Aorta (tissue), 5 donors: Measurements from ENCODE around the gene CCDC61. TPM values are rescaled to one million over a fixed set of nuclear protein-coding genes. Genes with fewer than 3 reads are reported as not detected.

Source experiments
- ATAC-seq: fragments of 200-7000 bp; cut with Tn5 transposase; one replicate; pipeline ENCODE4 v1.9.1; 2022; ENCODE audit warnings: moderate library complexity; ENCODE audit not compliant: low FRiP score
- DNase-seq, 2 donors: peaks; one replicate each; pipeline ENCODE4 v3.0.0-alpha.2; 2020
- H3K27ac ChIP-seq, 2 donors: one replicate each; pipeline ENCODE4 v1.5.1; 2013; ENCODE audit warnings: low read length in 2 of 2, mild to moderate bottlenecking in 2 of 2, moderate library complexity in 2 of 2, control low read depth in 1 of 2, inconsistent platforms in 1 of 2, low read depth in 1 of 2
- H3K27me3 ChIP-seq, 2 donors: one replicate each; pipeline ENCODE4 v1.6.1; 2013; ENCODE audit warnings: control low read depth in 1 of 2, low read length in 1 of 2, mild to moderate bottlenecking in 1 of 2, moderate library complexity in 1 of 2; ENCODE audit not compliant: insufficient read depth in 2 of 2, control insufficient read depth in 1 of 2
- H3K36me3 ChIP-seq, 2 donors: one replicate each; pipeline ENCODE4 v1.6.1; 2013; ENCODE audit warnings: control low read depth in 1 of 2, low read length in 1 of 2, mild to moderate bottlenecking in 1 of 2; ENCODE audit not compliant: insufficient read depth in 2 of 2, control insufficient read depth in 1 of 2
- H3K4me1 ChIP-seq, 2 donors: one replicate each; pipeline ENCODE4 v1.6.1; 2013; ENCODE audit warnings: low read length in 2 of 2, control low read depth in 1 of 2, mild to moderate bottlenecking in 1 of 2, moderate library complexity in 1 of 2; ENCODE audit not compliant: insufficient read depth in 2 of 2, control insufficient read depth in 1 of 2
- H3K4me3 ChIP-seq, 2 donors: one replicate each; pipeline ENCODE4 v1.5.1; 2013; ENCODE audit warnings: low read length in 2 of 2, control low read depth in 1 of 2, mild to moderate bottlenecking in 1 of 2
- H3K9me3 ChIP-seq: one replicate; pipeline ENCODE4 v1.6.1; 2013; ENCODE audit warnings: mild to moderate bottlenecking, low read length; ENCODE audit not compliant: control insufficient read depth
- WGBS, 2 donors: extraction: QIAGEN DNeasy Blood & Tissue Kit; methylation state at CpG; one replicate each; pipeline ENCODE4 v1.1.7; 2013; 5-methylcytosine and 5-hydroxymethylcytosine counted together
- intact Hi-C, 2 donors: fragments of 100-400 bp; cut with DNase I; formaldehyde crosslinking; loops; one replicate each; pipeline versions ENCODE4 v1.14.2 to v1.15.0; 2022
- microRNA-seq, 2 donors: library from miRNA; unstranded; fragments of <30 nt; microRNA quantifications; one replicate each; pipeline ENCODE4 v1.2.0, GENCODE V29; 2020
- polyA plus RNA-seq, 2 donors: library from polyadenylated mRNA; stranded (reverse); fragments of 200-250 nt; gene quantifications; one replicate each; pipeline ENCODE4 v1.2.3, GENCODE V29; 2013
- total RNA-seq, 2 donors: library from RNA; stranded (reverse); fragmentation: NEBNext Ultra II Directional; extraction: Animal tissue kit (Norgen Biotek cat#: 25700); gene quantifications; one replicate each; pipeline ENCODE4 v1.2.1, GENCODE V29; 2021
- donor health status: healthy with polysubstance abuse.
- donor health status: Bipolar disorder and iron deficiency.
- donor health status: DM: no; HTN: no; CAD: no.
- donor health status: DM: no; HTN: no; CAD: no.
- donor health status: DM: yes; HTN: yes; CAD: no.

CCDC61 gene
- total and polyA plus RNA-seq, 4 donors, result 0.50 to 24.0 (median 15.6) TPM

DNA sequence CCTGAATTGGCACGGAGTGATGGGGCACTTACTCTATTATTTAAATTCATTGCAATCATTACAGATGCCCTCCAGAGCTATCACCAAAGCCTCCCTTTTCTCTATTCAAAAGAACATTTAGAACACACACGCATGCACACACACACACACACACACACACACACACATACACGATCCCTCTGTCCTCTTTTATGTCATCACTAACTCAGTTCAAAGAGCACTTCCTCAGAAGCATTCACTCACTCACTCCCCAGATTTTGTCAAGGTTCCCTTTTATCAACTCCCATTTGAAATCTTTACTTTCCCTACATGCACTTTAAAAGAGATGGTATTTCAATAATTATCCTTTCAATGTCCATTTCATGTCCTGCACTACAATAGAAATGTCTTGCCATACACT, 67.9 kb downstream of the CCDC61 start:
- ATAC-seq (no peak), DNase-seq (no peak)
- H3K9me3 ChIP-seq, result no peaks in the 10 kb centered on the region
- H3K27me3 ChIP-seq, result no peaks in the 10 kb centered on the region
- H3K27ac ChIP-seq, result no peak overlapping the region
- no peak overlapping the region for H3K4me3 ChIP-seq
- intact Hi-C loops, result no loop called here
- H3K36me3 ChIP-seq, result no peaks in the 10 kb centered on the region
- no peaks in the 10 kb centered on the region for H3K4me1 ChIP-seq
- 72% methylated on average over 3 of the region's 3 CpGs for WGBS, 2 donors

GRCh38 chr19:46065486-46066071, 70.3 kb downstream of the CCDC61 start:
- ATAC-seq (no peak), DNase-seq (no peak)
- no peaks in the 10 kb centered on the region for H3K36me3 ChIP-seq
- H3K27me3 ChIP-seq, result no peaks in the 10 kb centered on the region
- no peaks in the 10 kb centered on the region for H3K4me1 ChIP-seq
- H3K27ac ChIP-seq, result no peak overlapping the region
- H3K9me3 ChIP-seq, result no peaks in the 10 kb centered on the region
- 56 to 61% methylated on average over 7 of the region's 7 CpGs for WGBS, 2 donors
- no peak overlapping the region for H3K4me3 ChIP-seq
- intact Hi-C loops, result no loop called here

DNA sequence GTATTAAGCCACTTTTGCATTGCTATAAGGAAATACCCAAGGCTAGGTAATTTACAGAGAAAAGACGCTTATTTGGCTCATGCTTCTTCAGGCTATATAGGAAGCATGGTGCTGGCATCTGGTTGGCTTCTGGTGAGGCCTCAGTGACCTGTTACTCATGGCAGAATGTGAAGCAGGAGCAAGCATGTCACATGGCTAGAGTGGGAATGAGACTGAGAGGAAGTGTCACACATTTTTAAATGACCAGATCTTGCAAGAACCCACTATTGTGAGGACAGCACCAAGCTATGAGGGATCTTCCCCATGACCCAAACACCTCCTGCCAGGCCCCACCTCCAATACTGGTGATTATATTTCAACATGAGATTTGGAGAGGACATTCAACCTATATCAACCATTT, 71.2 kb downstream of the CCDC61 start:
- Histone ChIP-seq H3K4me1 (no peaks in the 10 kb centered on the region), H3K4me3 (no peak overlapping the region), H3K27ac (no peak overlapping the region), H3K27me3 (peaks cover 0 to 2% of the 10 kb centered on the region in 2 donors), H3K9me3 (peaks cover 3% of the 10 kb centered on the region), H3K36me3 (no peaks in the 10 kb centered on the region)
- no peak for DNase-seq
- whole genome bisulfite sequencing, 2 donors, result 68 to 86% methylated on average over 1 of the region's 1 CpG
- intact Hi-C loops, result no loop called here
- ATAC-seq, result no peak

DNA sequence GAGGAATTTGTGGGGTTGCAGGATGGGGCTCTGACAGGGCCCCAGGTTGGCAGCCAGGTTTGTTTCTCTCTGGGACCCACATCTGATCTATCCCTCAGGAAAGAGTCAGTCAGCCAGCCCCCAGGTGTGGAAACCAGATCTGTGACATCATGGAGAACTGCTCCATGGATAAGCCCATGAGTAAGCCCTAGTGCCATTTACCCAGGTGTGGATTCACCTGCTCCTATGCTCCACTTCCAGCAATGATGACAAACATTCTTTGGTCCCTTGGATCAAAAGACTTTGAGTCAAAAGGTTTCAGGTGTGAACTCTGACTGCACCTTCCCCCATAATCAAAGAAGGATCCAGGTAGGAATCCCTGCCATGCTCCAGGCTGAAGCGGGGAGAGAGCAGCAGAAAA, 72.4 kb downstream of the CCDC61 start:
- Histone ChIP-seq H3K27me3 (peaks cover 0 to 2% of the 10 kb centered on the region in 2 donors), H3K27ac (no peak overlapping the region), H3K9me3 (peaks cover 3% of the 10 kb centered on the region), H3K4me1 (no peaks in the 10 kb centered on the region), H3K4me3 (no peak overlapping the region), H3K36me3 (no peaks in the 10 kb centered on the region)
- WGBS, 2 donors, result 88 to 90% methylated on average over 1 of the region's 1 CpG
- DNase-seq, result no peak
- ATAC-seq, result no peak
- intact Hi-C loops, result no loop called here

Small RNAs within 50 kb of the gene (microRNA-seq; reads per million reads assigned to microRNA genes)
- gene MIR769, result 47.7 to 67.3 reads per million in 2 donors

Other genes starting within 250 kb of the CCDC61 start
- 10 to 100 TPM; 17.8 to 27.3 TPM for gene SIX5, start 226.2 kb upstream of the CCDC61 start, total RNA-seq
- 10 to 100 TPM in 1 of 2 donors, 1 to 10 TPM in 1; 8.1 to 34.4 TPM for gene SIX5, start 226.2 kb upstream of the CCDC61 start, polyA plus RNA-seq
- gene DMPK, start 213.0 kb upstream of the CCDC61 start, total RNA-seq, result 100 to 1,000 TPM; 155 to 215 TPM
- 100 to 1,000 TPM; 139 to 408 TPM for gene DMPK, start 213.0 kb upstream of the CCDC61 start, polyA plus RNA-seq
- gene DMWD, start 202.6 kb upstream of the CCDC61 start, total RNA-seq, result 10 to 100 TPM; 70.7 TPM
- gene DMWD, start 202.6 kb upstream of the CCDC61 start, polyA plus RNA-seq, result 10 to 100 TPM; 20.9 to 62.2 TPM
- gene RSPH6A, start 180.2 kb upstream of the CCDC61 start, total RNA-seq, result under 1 TPM; 0.15 to 0.23 TPM
- not detected for gene RSPH6A, start 180.2 kb upstream of the CCDC61 start, polyA plus RNA-seq
- gene SYMPK, start 132.3 kb upstream of the CCDC61 start, total RNA-seq, result 10 to 100 TPM; 49.8 to 52.0 TPM
- gene SYMPK, start 132.3 kb upstream of the CCDC61 start, polyA plus RNA-seq, result 10 to 100 TPM; 22.4 to 98.6 TPM
- gene FOXA3, start 131.1 kb upstream of the CCDC61 start, total RNA-seq, result under 1 TPM in 1 of 2 donors, not detected in 1; 0.23 TPM
- 1 to 10 TPM in 1 of 2 donors, not detected in 1; 3.6 TPM for gene FOXA3, start 131.1 kb upstream of the CCDC61 start, polyA plus RNA-seq
- 10 to 100 TPM; 15.6 to 17.7 TPM for gene IRF2BP1, start 109.3 kb upstream of the CCDC61 start, total RNA-seq
- 10 to 100 TPM in 1 of 2 donors, 1 to 10 TPM in 1; 4.1 to 13.3 TPM for gene IRF2BP1, start 109.3 kb upstream of the CCDC61 start, polyA plus RNA-seq
- gene MYPOP, start 92.9 kb upstream of the CCDC61 start, total RNA-seq, result 1 to 10 TPM; 5.6 to 7.3 TPM
- gene MYPOP, start 92.9 kb upstream of the CCDC61 start, polyA plus RNA-seq, result 1 to 10 TPM; 4.9 to 8.3 TPM
- gene NANOS2, start 80.7 kb upstream of the CCDC61 start, total RNA-seq, result not detected
- gene NANOS2, start 80.7 kb upstream of the CCDC61 start, polyA plus RNA-seq, result not detected
- gene NOVA2, start 21.6 kb upstream of the CCDC61 start, total RNA-seq, result 10 to 100 TPM in 1 of 2 donors, 1 to 10 TPM in 1; 8.1 to 18.2 TPM
- gene NOVA2, start 21.6 kb upstream of the CCDC61 start, polyA plus RNA-seq, result under 1 TPM in 1 of 2 donors, not detected in 1; 0.13 TPM
- gene PGLYRP1, start 27.6 kb downstream of the CCDC61 start, total RNA-seq, result 1 to 10 TPM in 1 of 2 donors, not detected in 1; 1.4 TPM
- gene PGLYRP1, start 27.6 kb downstream of the CCDC61 start, polyA plus RNA-seq, result 1 to 10 TPM in 1 of 2 donors, not detected in 1; 1.9 TPM
- gene IGFL4, start 45.5 kb downstream of the CCDC61 start, total RNA-seq, result not detected
- not detected for gene IGFL4, start 45.5 kb downstream of the CCDC61 start, polyA plus RNA-seq
- gene IGFL3, start 129.2 kb downstream of the CCDC61 start, total RNA-seq, result not detected
- gene IGFL3, start 129.2 kb downstream of the CCDC61 start, polyA plus RNA-seq, result not detected
- gene IGFL2, start 152.8 kb downstream of the CCDC61 start, total RNA-seq, result under 1 TPM in 1 of 2 donors, not detected in 1; 0.36 TPM
- gene IGFL2, start 152.8 kb downstream of the CCDC61 start, polyA plus RNA-seq, result not detected
- not detected for gene IGFL1, start 234.3 kb downstream of the CCDC61 start, total RNA-seq
- gene IGFL1, start 234.3 kb downstream of the CCDC61 start, polyA plus RNA-seq, result not detected